CD14-positive monocyte (primary cell): Measurements from ENCODE around the gene FNIP2. TPM values are rescaled to one million over a fixed set of nuclear protein-coding genes. Genes with fewer than 3 reads are reported as not detected.
A peak's percentile ranks its signal among the peaks of the same experiment; 100 is the strongest.

Experiments used
- DNase-seq, 3 donors: peaks; one replicate each; pipeline ENCODE4 v3.0.0-alpha.2; 2011 to 2022
- H2AFZ ChIP-seq: 2 replicates; pipeline ENCODE4 v1.6.0; 2012; ENCODE audit warnings: mild to moderate bottlenecking, low read depth, low read length, inconsistent platforms; ENCODE audit not compliant: insufficient read depth, poor library complexity, severe bottlenecking
- H3K27ac ChIP-seq, 2 donors: 1 replicate in 1 of 2; 2 replicates in 1 of 2; pipeline ENCODE4 v1.5.1; 2012 to 2013; ENCODE audit warnings: low read length in 2 of 2, control low read depth in 1 of 2, inconsistent platforms in 1 of 2, low read depth in 1 of 2, mild to moderate bottlenecking in 1 of 2
- H3K27me3 ChIP-seq, 2 donors: one replicate each; pipeline versions ENCODE4 v1.6.0 to v1.6.1; 2011 to 2013; ENCODE audit warnings: low read length in 2 of 2; ENCODE audit not compliant: control insufficient read depth in 2 of 2, insufficient read depth in 2 of 2
- H3K36me3 ChIP-seq, 2 donors: replicated peaks in 1 of 2; 1 replicate in 1 of 2; 2 replicates in 1 of 2; pipeline versions ENCODE4 v1.5.1 to v1.6.1; 2012 to 2013; ENCODE audit warnings: low read length in 2 of 2, control low read depth in 1 of 2, inconsistent platforms in 1 of 2, mild to moderate bottlenecking in 1 of 2; ENCODE audit not compliant: insufficient read depth in 2 of 2, control insufficient read depth in 1 of 2
- H3K4me1 ChIP-seq, 2 donors: 1 replicate in 1 of 2; 2 replicates in 1 of 2; pipeline versions ENCODE4 v1.5.1 to v1.6.1; 2012 to 2013; ENCODE audit warnings: low read length in 2 of 2, control low read depth in 1 of 2, inconsistent platforms in 1 of 2, mild to moderate bottlenecking in 1 of 2, moderate library complexity in 1 of 2; ENCODE audit not compliant: insufficient read depth in 2 of 2, control insufficient read depth in 1 of 2
- H3K4me2 ChIP-seq: replicated peaks from 2 replicates; pipeline ENCODE3; 2012; ENCODE audit warnings: low read length, moderate library complexity, mild to moderate bottlenecking; ENCODE audit not compliant: poor library complexity, severe bottlenecking; ENCODE audit errors: extremely low read depth
- H3K4me3 ChIP-seq, 3 experiments: fragments of 200-600 bp in 1 of 3; sonication (generic) in 1 of 3; replicated peaks in 1 of 3; 1 replicate in 2 of 3; 2 replicates in 1 of 3; pipeline ENCODE4 v1.5.1; 2011 to 2013; ENCODE audit warnings: low read length in 3 of 3, mild to moderate bottlenecking in 3 of 3, control low read depth in 2 of 3, low read depth in 2 of 3, inconsistent platforms in 1 of 3, moderate library complexity in 1 of 3
- H3K79me2 ChIP-seq: 2 replicates; pipeline ENCODE4 v1.6.0; 2012; ENCODE audit warnings: mild to moderate bottlenecking, control low read depth, inconsistent platforms, low read length, moderate library complexity; ENCODE audit not compliant: insufficient read depth
- H3K9ac ChIP-seq: 2 replicates; pipeline ENCODE4 v1.6.0; 2017; ENCODE audit warnings: low read length, mild to moderate bottlenecking; ENCODE audit not compliant: insufficient read depth, poor library complexity, severe bottlenecking
- H3K9me3 ChIP-seq, 2 donors: replicated peaks in 1 of 2; 1 replicate in 1 of 2; 2 replicates in 1 of 2; pipeline versions ENCODE4 v1.5.1 to v1.6.1; 2012 to 2013; ENCODE audit warnings: low read length in 2 of 2, control low read depth in 1 of 2; ENCODE audit not compliant: control insufficient read depth in 1 of 2, insufficient read depth in 1 of 2
- H4K20me1 ChIP-seq: 2 replicates; pipeline ENCODE4 v1.6.0; 2012; ENCODE audit warnings: mild to moderate bottlenecking, low read length, control low read depth, moderate library complexity; ENCODE audit not compliant: insufficient read depth
- H3K27ac Mint-ChIP-seq, 7 donors: one replicate each; pipeline ENCODE4 v1.8.0; 2020; ENCODE audit warnings: mild to moderate bottlenecking in 7 of 7, mixed read lengths in 7 of 7, moderate library complexity in 6 of 7, inconsistent platforms in 2 of 7
- H3K27me3 Mint-ChIP-seq, 3 donors: one replicate each; pipeline ENCODE4 v1.8.0; 2021 to 2022; ENCODE audit warnings: low read depth in 3 of 3, mild to moderate bottlenecking in 3 of 3, mixed read lengths in 3 of 3, moderate library complexity in 3 of 3, inconsistent platforms in 1 of 3
- H3K36me3 Mint-ChIP-seq, 2 donors: one replicate each; pipeline ENCODE4 v1.8.0; 2020; ENCODE audit warnings: mixed read lengths in 2 of 2, inconsistent platforms in 1 of 2, mild to moderate bottlenecking in 1 of 2
- H3K4me1 Mint-ChIP-seq: one replicate; pipeline ENCODE4 v1.8.0; 2020; ENCODE audit warnings: mild to moderate bottlenecking, mixed read lengths
- H3K4me3 Mint-ChIP-seq, 2 donors: one replicate each; pipeline ENCODE4 v1.8.0; 2020; ENCODE audit warnings: mild to moderate bottlenecking in 2 of 2, mixed read lengths in 2 of 2, moderate library complexity in 1 of 2
- H3K9me3 Mint-ChIP-seq, 7 donors: one replicate each; pipeline ENCODE4 v1.8.0; 2020 to 2022; ENCODE audit warnings: mixed read lengths in 7 of 7, mild to moderate bottlenecking in 6 of 7, moderate library complexity in 6 of 7, inconsistent platforms in 2 of 7
- CTCF ChIP-seq: fragments of 200-600 bp; IDR thresholded peaks from one replicate; pipeline ENCODE4 v1.8.0; 2022; ENCODE audit warnings: antibody characterized with exemption, mild to moderate bottlenecking
- WGBS: methylation state at CpG from one replicate; pipeline ENCODE4 v1.1.5; 2013; ENCODE audit warnings: missing lambda C conversion rate; ENCODE audit not compliant: insufficient coverage; 5-methylcytosine and 5-hydroxymethylcytosine counted together
- intact Hi-C, 2 donors: fragments of 100-400 bp; cut with micrococcal nuclease; formaldehyde crosslinking; loops; one replicate each; pipeline versions ENCODE4 v1.15.0 to v1.15.1; 2023
- polyA plus RNA-seq, 3 donors: library from polyadenylated mRNA; depleted of rRNA in 1 of 3; unstranded in 2 of 3; stranded (reverse) in 1 of 3; fragments of 300-500 nt in 2 of 3; fragments of >200 nt in 1 of 3; fragmentation: Illumina TruSeq in 2 of 3; gene quantifications; 1 replicate in 2 of 3; 2 replicates in 1 of 3; pipeline ENCODE4 v1.2.3, GENCODE V29; 2012 to 2021

The FNIP2 gene
- polyA plus RNA-seq, 3 donors: 3.5 to 7.7 (median 5.7) TPM

GRCh38 chr4:158812133-158812532 lies 43.3 kb downstream of the FNIP2 start:
- no peak for DNase-seq
- H3K27me3 Mint-ChIP-seq: peaks cover 0 to 3% (median 0%) of the 10 kb centered on the region in 3 donors
- H3K27ac ChIP-seq: peak overlapping the region; percentile 70 to 98
- H2AFZ ChIP-seq: no peak overlapping the region
- peak overlapping the region in 1 of 2 donors; percentile 75 for H3K4me3 Mint-ChIP-seq
- intact Hi-C loops: loop anchor here (5.0 kb wide), 1 partner anchor 45 kb away; the partner anchor contains the start of gene FNIP2 (in 2 of the 2)
- peaks cover 78% of the 10 kb centered on the region for H3K79me2 ChIP-seq
- H3K4me3 ChIP-seq: peak overlapping the region in 1 of 3 experiments; percentile 53
- no peaks in the 10 kb centered on the region for H4K20me1 ChIP-seq
- H3K27ac Mint-ChIP-seq: peak overlapping the region; percentile 96 to 99 (median 99)
- H3K4me1 Mint-ChIP-seq: peaks cover 76% of the 10 kb centered on the region
- no peaks in the 10 kb centered on the region for H3K27me3 ChIP-seq
- no peaks in the 10 kb centered on the region for H3K36me3 ChIP-seq
- no peak for TF ChIP-seq CTCF
- H3K9me3 ChIP-seq: no peaks in the 10 kb centered on the region
- peak overlapping the region; percentile 67 for H3K4me2 ChIP-seq
- peaks cover 79 to 86% of the 10 kb centered on the region in 2 donors for H3K4me1 ChIP-seq
- peaks cover 6 to 12% of the 10 kb centered on the region in 2 donors for H3K36me3 Mint-ChIP-seq
- H3K9me3 Mint-ChIP-seq: peaks cover 0 to 2% (median 0%) of the 10 kb centered on the region in 7 donors
- H3K9ac ChIP-seq: peak overlapping the region; percentile 75
- 60% methylated on average over 1 of the region's 2 CpGs for WGBS

GRCh38 chr4:158812543-158812942 lies 43.7 kb downstream of the FNIP2 start:
- intact Hi-C loops: loop anchor here (5.0 kb wide), 1 partner anchor 45 kb away; the partner anchor contains the start of gene FNIP2 (in 2 of the 2)
- Mint-ChIP-seq H3K4me3 (no peak overlapping the region), H3K4me1 (peaks cover 78% of the 10 kb centered on the region), H3K9me3 (peaks cover 0 to 2% (median 0%) of the 10 kb centered on the region in 7 donors), H3K27me3 (peaks cover 0 to 3% (median 0%) of the 10 kb centered on the region in 3 donors), H3K27ac (peak overlapping the region; percentile 96 to 99 (median 99)), H3K36me3 (peaks cover 6 to 12% of the 10 kb centered on the region in 2 donors)
- Histone ChIP-seq H3K27me3 (no peaks in the 10 kb centered on the region), H3K9ac (no peak overlapping the region), H3K4me1 (peaks cover 79 to 88% of the 10 kb centered on the region in 2 donors), H2AFZ (no peak overlapping the region), H3K9me3 (no peaks in the 10 kb centered on the region), H3K79me2 (peaks cover 76% of the 10 kb centered on the region), H3K27ac (peak overlapping the region; percentile 70 to 98), H3K4me2 (no peak overlapping the region), H3K36me3 (no peaks in the 10 kb centered on the region), H4K20me1 (no peaks in the 10 kb centered on the region), H3K4me3 (no peak overlapping the region)
- no peak for DNase-seq
- TF ChIP-seq CTCF: no peak
